C4-2B (cell line): ENCODE results near the gene SMAD2.

ENCODE experiments used
- H3K27ac ChIP-seq: fragments of 450-650 bp; 2 replicates; pipeline ENCODE4 v1.5.1; 2017
- CTCF ChIP-seq: fragments of 450-650 bp; conservative IDR thresholded peaks from 2 replicates; pipeline ENCODE4 v1.5.1; 2017; ENCODE audit warnings: mild to moderate bottlenecking
- ZFX ChIP-seq: fragments of 450-650 bp; IDR thresholded peaks from 2 replicates; pipeline ENCODE4 v1.6.1; 2017

SMAD2 gene

GRCh38 chr18:47950511-47950910 lies 20.1 kb upstream of the SMAD2 start:
- H3K27ac ChIP-seq, result no peak overlapping the region
- TF ChIP-seq ZFX (no peak), CTCF (no peak)

- H3K27ac ChIP-seq, result no peak overlapping the region
- TF ChIP-seq CTCF (no peak), ZFX (no peak)
These were observed 18.7 kb upstream of the SMAD2 start for GRCh38 chr18:47949202-47949601.

GRCh38 chr18:47946889-47947288 lies 16.4 kb upstream of the SMAD2 start:
- TF ChIP-seq ZFX (no peak), CTCF (no peak)

GRCh38 chr18:47944972-47945852 lies 14.8 kb upstream of the SMAD2 start:
- no peak overlapping the region for H3K27ac ChIP-seq
- TF ChIP-seq ZFX (no peak), CTCF (no peak)

More at GRCh38 chr18:47946889-47947288, 16.4 kb upstream of the SMAD2 start:
- H3K27ac ChIP-seq, result no peak overlapping the region

- no peak for TF ChIP-seq CTCF
- TF ChIP-seq ZFX, result no peak
- no peak overlapping the region for H3K27ac ChIP-seq
These were observed 6.5 kb upstream of the SMAD2 start for GRCh38 chr18:47936952-47937351.

GRCh38 chr18:47935321-47936055 lies 5.0 kb upstream of the SMAD2 start:
- H3K27ac ChIP-seq, result no peak overlapping the region
- TF ChIP-seq ZFX (no peak), CTCF (no peak)

- TF ChIP-seq ZFX (no peak), CTCF (no peak; the same call in 1 of the 2 replicates)
- H3K27ac ChIP-seq, result no peak overlapping the region
These were observed 2.1 kb upstream of the SMAD2 start for GRCh38 chr18:47932603-47933002.
